ENCODE results near the gene IKBKE.

The IKBKE gene

GRCh38 chr1:206508130-206508889, 38.0 kb downstream of the IKBKE start:
- peaks cover 54% of the 10 kb centered on the region for H3K4me1 Mint-ChIP-seq
- H3K27ac Mint-ChIP-seq: peak overlapping the region; percentile 17 to 89
- no peaks in the 10 kb centered on the region for H3K9me3 Mint-ChIP-seq
- H3K27me3 Mint-ChIP-seq: peaks cover 63% of the 10 kb centered on the region
- ATAC-seq: no peak
- peak overlapping the region; percentile 70 to 80 for H3K4me3 Mint-ChIP-seq
- no peak for DNase-seq

DNA sequence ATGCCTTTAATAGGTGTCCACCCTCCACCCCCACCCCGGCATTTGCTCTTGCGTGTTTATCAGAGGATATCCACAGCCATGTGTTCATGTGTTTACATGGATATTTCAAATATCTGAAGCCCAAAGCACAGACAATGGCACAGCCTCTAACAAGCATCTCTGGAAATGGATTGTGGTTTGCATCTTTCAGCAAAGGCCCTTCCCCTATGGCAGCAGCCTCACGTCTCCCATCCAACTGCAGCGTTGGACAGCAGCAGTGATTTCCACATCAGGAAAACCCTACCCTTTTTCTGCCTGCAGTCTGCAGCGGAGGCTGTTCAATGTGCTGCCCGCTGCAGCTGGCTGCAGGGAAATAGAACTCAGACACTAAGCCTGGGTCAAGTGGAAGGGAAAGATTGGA, 38.7 kb downstream of the IKBKE start:
- Mint-ChIP-seq H3K27ac (no peak overlapping the region), H3K4me1 (peaks cover 48% of the 10 kb centered on the region)

GRCh38 chr1:206509612-206510257, 39.5 kb downstream of the IKBKE start:
- Mint-ChIP-seq H3K4me3 (no peak overlapping the region), H3K9me3 (no peaks in the 10 kb centered on the region), H3K27me3 (peaks cover 77% of the 10 kb centered on the region), H3K4me1 (peaks cover 40% of the 10 kb centered on the region), H3K27ac (no peak overlapping the region)
- no peak for DNase-seq
- no peak for ATAC-seq

More for the DNA sequence above, 38.7 kb downstream of the IKBKE start:
- DNase-seq: no peak
- Mint-ChIP-seq H3K27me3 (peaks cover 69% of the 10 kb centered on the region), H3K4me3 (peak overlapping the region; percentile 17 to 70), H3K9me3 (no peaks in the 10 kb centered on the region)
- no peak for ATAC-seq

GRCh38 chr1:206510371-206510770, 40.1 kb downstream of the IKBKE start:
- ATAC-seq: no peak
- Mint-ChIP-seq H3K9me3 (no peaks in the 10 kb centered on the region), H3K27me3 (peaks cover 76% of the 10 kb centered on the region), H3K27ac (no peak overlapping the region), H3K4me1 (peaks cover 33% of the 10 kb centered on the region), H3K4me3 (no peak overlapping the region)
- no peak for DNase-seq

DNA sequence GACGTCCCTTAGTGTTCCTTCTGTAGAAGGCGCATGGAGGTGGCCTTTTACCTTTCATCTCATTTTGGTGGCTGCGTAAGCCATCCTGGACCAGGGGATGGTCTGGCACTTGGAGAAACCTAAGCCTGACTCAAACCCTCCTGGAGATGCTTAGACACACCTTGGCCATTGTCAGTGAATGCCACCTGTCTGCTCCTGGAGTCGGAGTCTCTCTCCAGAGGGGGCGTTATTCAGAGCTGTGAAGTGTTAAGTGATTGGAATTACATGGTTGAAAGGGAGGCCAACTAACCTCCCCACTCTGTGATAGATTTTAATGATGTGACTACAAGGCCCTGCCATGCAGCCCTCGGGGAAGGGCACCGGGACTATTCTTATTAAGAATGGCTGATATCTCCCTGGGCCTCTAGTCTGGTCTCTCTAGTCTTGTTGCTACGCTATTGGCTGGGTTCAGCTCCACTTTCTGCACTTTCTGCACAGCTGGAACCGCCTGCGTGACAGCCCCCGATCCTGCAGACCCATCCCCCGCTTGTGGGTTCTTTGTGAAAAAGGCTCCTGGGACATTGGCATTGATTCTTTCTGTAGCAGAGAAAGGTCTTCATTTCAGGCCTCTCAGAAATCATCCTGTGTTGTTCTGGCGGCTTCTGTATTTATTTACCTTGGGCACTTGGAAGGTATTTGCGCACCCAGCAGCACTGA, 41.2 kb downstream of the IKBKE start:
- Mint-ChIP-seq H3K27ac (no peak overlapping the region), H3K9me3 (no peaks in the 10 kb centered on the region), H3K4me1 (peaks cover 31% of the 10 kb centered on the region), H3K27me3 (peaks cover 68% of the 10 kb centered on the region), H3K4me3 (no peak overlapping the region)
- DNase-seq (no peak), ATAC-seq (no peak)

DNA sequence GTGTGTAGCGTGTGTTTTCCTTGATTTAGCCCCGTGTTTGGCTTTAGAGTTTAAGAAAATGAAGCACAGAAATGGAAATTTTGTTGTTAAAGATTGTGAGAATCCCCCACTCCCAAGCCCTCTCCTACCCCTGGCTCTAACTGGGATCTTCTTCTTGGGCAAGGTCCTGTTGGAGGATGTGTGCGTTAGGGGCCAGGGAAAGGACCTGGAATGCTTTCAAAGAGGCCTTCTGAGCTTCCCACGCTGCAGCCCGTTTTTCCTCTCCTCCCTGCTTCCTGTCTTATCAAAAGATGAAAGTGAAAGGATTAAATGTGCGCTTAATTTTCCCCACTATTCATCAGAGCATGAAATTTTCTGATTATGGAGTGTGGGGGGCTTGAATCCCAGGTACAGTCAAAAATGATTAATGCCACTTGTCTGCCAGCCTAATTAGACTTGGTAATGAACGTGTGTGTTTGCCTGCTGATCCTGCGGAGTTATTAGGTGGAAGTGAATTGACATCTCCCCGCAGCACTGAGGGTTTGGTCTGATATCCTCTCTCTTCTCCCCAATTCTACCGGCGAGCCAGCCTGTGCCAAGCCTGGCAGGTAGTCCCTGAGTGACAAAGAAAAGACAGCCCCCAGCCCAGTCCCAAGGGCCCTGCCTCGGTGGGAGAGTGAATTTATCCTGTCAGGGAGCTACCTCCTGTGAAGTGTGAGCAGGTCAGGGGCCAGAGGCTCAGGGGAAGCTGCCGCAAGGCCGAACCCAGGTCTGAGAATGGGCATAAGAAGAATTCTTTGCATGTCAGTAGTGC, 42.0 kb downstream of the IKBKE start:
- DNase-seq (no peak), ATAC-seq (no peak)
- peaks cover 68% of the 10 kb centered on the region for H3K27me3 Mint-ChIP-seq
- no peaks in the 10 kb centered on the region for H3K9me3 Mint-ChIP-seq
- no peak overlapping the region for H3K4me3 Mint-ChIP-seq
- peak overlapping the region in 1 of 2 donors; percentile 63 for H3K27ac Mint-ChIP-seq
- H3K4me1 Mint-ChIP-seq: peaks cover 26% of the 10 kb centered on the region

DNA sequence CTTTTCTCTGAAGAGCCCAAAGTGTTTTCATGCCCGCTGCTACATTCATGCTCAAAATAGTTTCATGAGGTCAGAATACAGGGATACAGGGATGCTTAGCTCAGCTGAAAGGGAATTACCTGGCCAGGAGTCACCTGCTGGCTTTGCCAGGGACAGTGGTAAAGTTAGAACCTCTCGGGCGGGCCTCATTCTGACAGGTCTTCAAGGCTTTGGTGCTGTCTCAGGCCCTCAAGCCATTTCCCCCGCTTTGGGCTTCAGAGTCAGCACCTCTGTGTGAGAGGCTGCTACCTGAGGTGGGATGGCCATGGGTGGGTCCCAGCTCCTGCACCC, 42.5 kb downstream of the IKBKE start:
- H3K4me3 Mint-ChIP-seq: no peak overlapping the region
- no peaks in the 10 kb centered on the region for H3K9me3 Mint-ChIP-seq
- no peak overlapping the region for H3K27ac Mint-ChIP-seq
- ATAC-seq (no peak), DNase-seq (no peak)
- peaks cover 24% of the 10 kb centered on the region for H3K4me1 Mint-ChIP-seq
- peaks cover 67% of the 10 kb centered on the region for H3K27me3 Mint-ChIP-seq

- Mint-ChIP-seq H3K9me3 (no peaks in the 10 kb centered on the region), H3K27me3 (peaks cover 60% of the 10 kb centered on the region), H3K27ac (peak overlapping the region in 1 of 2 donors; percentile 43), H3K4me3 (no peak overlapping the region), H3K4me1 (peaks cover 17% of the 10 kb centered on the region)
- no peak for DNase-seq
- ATAC-seq: no peak
These were observed 43.2 kb downstream of the IKBKE start for GRCh38 chr1:206513312-206514111.

- ATAC-seq (no peak), DNase-seq (no peak)
- H3K27me3 Mint-ChIP-seq: peaks cover 46% of the 10 kb centered on the region
- no peak overlapping the region for H3K27ac Mint-ChIP-seq
- H3K4me3 Mint-ChIP-seq: no peak overlapping the region
- H3K9me3 Mint-ChIP-seq: no peaks in the 10 kb centered on the region
- H3K4me1 Mint-ChIP-seq: peaks cover 9% of the 10 kb centered on the region
These were observed 44.6 kb downstream of the IKBKE start for GRCh38 chr1:206514813-206515387.

DNA sequence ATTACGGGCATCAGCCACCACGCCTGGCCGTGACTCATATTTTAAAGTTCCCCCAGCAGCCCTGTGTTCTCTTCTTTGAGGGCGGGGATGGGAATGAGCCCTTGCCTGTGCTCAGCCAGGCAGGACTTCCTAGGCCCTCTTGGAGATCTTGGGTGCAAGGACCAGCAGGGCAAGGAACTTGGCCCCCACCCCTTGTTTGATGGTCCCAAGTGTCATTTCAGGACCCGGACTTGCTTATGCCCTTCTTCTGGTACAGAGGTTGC, 46.4 kb downstream of the IKBKE start:
- Mint-ChIP-seq H3K27me3 (peaks cover 34% of the 10 kb centered on the region), H3K4me3 (no peak overlapping the region), H3K4me1 (peaks cover 9% of the 10 kb centered on the region), H3K27ac (no peak overlapping the region), H3K9me3 (no peaks in the 10 kb centered on the region)
- DNase-seq: no peak
- no peak for ATAC-seq

GRCh38 chr1:206517784-206518183, 47.5 kb downstream of the IKBKE start:
- Mint-ChIP-seq H3K27ac (no peak overlapping the region), H3K4me3 (no peak overlapping the region), H3K27me3 (peaks cover 25% of the 10 kb centered on the region), H3K4me1 (peaks cover 9% of the 10 kb centered on the region), H3K9me3 (no peaks in the 10 kb centered on the region)
- DNase-seq: no peak
- no peak for ATAC-seq

DNA sequence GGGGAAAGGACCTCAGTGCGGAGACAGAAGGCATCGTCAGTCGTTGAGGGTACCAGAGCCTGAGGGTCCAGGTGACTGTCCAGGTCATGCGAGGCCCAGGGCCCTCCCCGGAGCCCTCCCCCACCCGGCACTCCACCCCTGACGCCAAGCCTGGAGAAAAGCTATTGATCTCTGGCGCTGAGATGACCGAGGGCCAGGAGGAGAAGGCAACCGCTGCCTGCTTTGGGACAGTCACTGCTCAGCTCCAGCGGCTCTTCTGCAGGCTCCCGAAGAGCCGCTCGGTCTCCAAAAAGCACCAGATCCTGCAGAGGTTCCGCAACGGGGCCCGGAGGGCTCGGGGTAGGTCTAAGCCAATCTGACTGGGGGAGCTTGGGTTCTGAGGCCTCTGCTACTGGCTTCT, 47.9 kb downstream of the IKBKE start:
- no peak for ATAC-seq
- H3K9me3 Mint-ChIP-seq: no peaks in the 10 kb centered on the region

DNA sequence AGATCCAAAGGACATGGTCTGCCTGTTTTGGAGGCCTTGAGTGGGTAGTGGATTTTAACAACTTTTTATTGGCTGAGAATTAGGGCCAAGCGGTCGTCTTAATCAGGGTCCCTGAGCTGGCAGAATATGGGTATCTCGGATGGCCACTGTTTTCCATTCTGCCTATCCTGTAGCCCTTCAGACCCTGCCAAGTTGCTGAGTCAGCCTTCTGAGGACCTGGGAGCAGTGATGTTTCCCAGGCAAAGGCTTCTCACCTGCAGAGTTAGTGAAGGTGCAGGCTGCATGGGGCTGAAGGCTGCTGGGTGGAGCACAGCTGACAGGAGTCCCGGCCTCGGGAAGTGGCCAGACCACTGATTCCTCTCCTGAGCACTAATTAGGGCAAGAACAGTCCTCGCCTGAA, 48.5 kb downstream of the IKBKE start:
- H3K4me3 Mint-ChIP-seq: no peak overlapping the region
- no peaks in the 10 kb centered on the region for H3K9me3 Mint-ChIP-seq
- ATAC-seq: no peak
- H3K4me1 Mint-ChIP-seq: peaks cover 9% of the 10 kb centered on the region
- H3K27ac Mint-ChIP-seq: no peak overlapping the region
- no peak for DNase-seq
- peaks cover 15% of the 10 kb centered on the region for H3K27me3 Mint-ChIP-seq

More for the DNA sequence above, 47.9 kb downstream of the IKBKE start:
- DNase-seq: no peak
- H3K27ac Mint-ChIP-seq: no peak overlapping the region
- H3K4me3 Mint-ChIP-seq: no peak overlapping the region
- H3K27me3 Mint-ChIP-seq: peaks cover 21% of the 10 kb centered on the region
- H3K4me1 Mint-ChIP-seq: peaks cover 9% of the 10 kb centered on the region

GRCh38 chr1:206521127-206521526, 50.9 kb downstream of the IKBKE start:
- DNase-seq: no peak
- ATAC-seq: no peak
- peak overlapping the region in 1 of 2 donors; percentile 71 for H3K27ac Mint-ChIP-seq
- peaks cover 11% of the 10 kb centered on the region for H3K4me1 Mint-ChIP-seq
- no peak overlapping the region for H3K4me3 Mint-ChIP-seq
- H3K9me3 Mint-ChIP-seq: no peaks in the 10 kb centered on the region
- H3K27me3 Mint-ChIP-seq: no peaks in the 10 kb centered on the region
